Esophagus squamous epithelium (tissue), 4 donors: ENCODE measurements around the gene SOCS2.

ENCODE experiments used
- POLR2A ChIP-seq, 4 donors: fragments of 450-650 bp; IDR thresholded peaks; one replicate each; pipeline ENCODE4 v1.6.1; 2017; ENCODE audit warnings: antibody characterized with exemption in 4 of 4, mild to moderate bottlenecking in 4 of 4, moderate library complexity in 3 of 4
- TF ChIP-seq, protein P1 (sequence below), 6 experiments: fragments of 450-650 bp in 4 of 6; fragments of 200-600 bp in 2 of 6; sonication (generic) in 2 of 6; IDR thresholded peaks; one replicate each; pipeline ENCODE4 v1.5.1; 2016 to 2019; ENCODE audit warnings: antibody characterized with exemption in 6 of 6, mild to moderate bottlenecking in 4 of 6, moderate library complexity in 4 of 6

GRCh38 chr12:93568091-93568490 is 4.4 kb upstream of the SOCS2 start:
- TF ChIP-seq, protein P1, sequence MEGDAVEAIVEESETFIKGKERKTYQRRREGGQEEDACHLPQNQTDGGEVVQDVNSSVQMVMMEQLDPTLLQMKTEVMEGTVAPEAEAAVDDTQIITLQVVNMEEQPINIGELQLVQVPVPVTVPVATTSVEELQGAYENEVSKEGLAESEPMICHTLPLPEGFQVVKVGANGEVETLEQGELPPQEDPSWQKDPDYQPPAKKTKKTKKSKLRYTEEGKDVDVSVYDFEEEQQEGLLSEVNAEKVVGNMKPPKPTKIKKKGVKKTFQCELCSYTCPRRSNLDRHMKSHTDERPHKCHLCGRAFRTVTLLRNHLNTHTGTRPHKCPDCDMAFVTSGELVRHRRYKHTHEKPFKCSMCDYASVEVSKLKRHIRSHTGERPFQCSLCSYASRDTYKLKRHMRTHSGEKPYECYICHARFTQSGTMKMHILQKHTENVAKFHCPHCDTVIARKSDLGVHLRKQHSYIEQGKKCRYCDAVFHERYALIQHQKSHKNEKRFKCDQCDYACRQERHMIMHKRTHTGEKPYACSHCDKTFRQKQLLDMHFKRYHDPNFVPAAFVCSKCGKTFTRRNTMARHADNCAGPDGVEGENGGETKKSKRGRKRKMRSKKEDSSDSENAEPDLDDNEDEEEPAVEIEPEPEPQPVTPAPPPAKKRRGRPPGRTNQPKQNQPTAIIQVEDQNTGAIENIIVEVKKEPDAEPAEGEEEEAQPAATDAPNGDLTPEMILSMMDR (IDR thresholded peaks at IDR 0.05): no peak
- TF ChIP-seq POLR2A (IDR thresholded peaks at IDR 0.05): no peak
